Activated CD4-positive, alpha-beta T cell treated with anti-CD3 and anti-CD28 coated beads, Interleukin-2, Interleukin-4, amounts not matched to agents 100 ng/mL and 50 ng/mL, durations not matched to agents 16 hours and 8 hours (primary cell): ENCODE measurements around the gene PAK1.
A peak's percentile ranks its signal among the peaks of the same experiment; 100 is the strongest.

Source experiments
- DNase-seq: peaks from one replicate; pipeline ENCODE4 v3.0.0-alpha.2; 2020; ENCODE audit warnings: low spot score

The PAK1 gene

GRCh38 chr11:77371646-77372045 is 102.2 kb downstream of the PAK1 start:
- DNase-seq: no peak

- DNase-seq: no peak
These were observed 103.7 kb downstream of the PAK1 start for GRCh38 chr11:77370217-77370616.

GRCh38 chr11:77361184-77361583 is 112.7 kb downstream of the PAK1 start:
- no peak for DNase-seq

- DNase-seq: no peak
These were observed 114.4 kb downstream of the PAK1 start for GRCh38 chr11:77359481-77359880.

DNA sequence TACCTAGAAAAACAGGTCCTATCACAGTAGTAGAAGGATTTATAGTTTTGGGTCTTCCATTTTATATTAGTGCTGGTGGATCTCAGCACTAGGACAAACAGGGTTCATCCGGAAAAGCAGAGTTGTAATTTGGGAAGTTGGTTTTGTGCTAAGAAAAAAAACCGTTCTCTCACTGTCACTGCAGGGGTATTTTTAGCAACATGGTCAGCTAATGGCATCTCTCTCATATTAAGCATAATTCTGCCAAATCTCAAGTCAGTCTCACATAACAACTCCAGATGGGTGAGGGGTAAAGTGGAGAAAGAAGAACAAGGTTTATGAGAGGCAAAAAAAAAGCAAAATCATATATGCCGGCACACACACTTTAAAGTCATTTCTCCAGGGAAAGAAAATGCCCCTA is 120.8 kb downstream of the PAK1 start:
- DNase-seq: no peak

- DNase-seq: no peak
These were observed 122.5 kb downstream of the PAK1 start for GRCh38 chr11:77351281-77351886.

DNA sequence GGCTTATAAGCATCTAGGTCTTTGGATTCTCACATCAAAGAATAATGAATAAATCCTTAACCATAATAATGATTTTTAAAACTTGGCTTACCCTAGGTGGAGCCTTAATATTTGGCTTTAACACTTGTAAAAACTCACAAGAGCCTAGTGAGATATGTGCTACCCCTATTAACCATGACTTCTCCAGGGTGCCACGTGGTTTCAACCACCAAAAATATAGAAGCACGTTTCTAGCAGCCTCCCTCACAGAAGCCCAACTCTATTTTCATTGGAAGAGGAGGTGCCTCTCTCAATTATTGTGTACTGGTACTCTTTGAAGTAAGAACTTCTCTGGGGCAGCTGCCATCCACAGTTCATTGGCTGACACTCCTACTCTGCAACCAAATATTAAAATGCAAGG is 125.9 kb downstream of the PAK1 start:
- no peak for DNase-seq

GRCh38 chr11:77346906-77347603 is 126.8 kb downstream of the PAK1 start:
- DNase-seq: no peak

- DNase-seq: no peak
These were observed 128.3 kb downstream of the PAK1 start for GRCh38 chr11:77345621-77346020.

DNA sequence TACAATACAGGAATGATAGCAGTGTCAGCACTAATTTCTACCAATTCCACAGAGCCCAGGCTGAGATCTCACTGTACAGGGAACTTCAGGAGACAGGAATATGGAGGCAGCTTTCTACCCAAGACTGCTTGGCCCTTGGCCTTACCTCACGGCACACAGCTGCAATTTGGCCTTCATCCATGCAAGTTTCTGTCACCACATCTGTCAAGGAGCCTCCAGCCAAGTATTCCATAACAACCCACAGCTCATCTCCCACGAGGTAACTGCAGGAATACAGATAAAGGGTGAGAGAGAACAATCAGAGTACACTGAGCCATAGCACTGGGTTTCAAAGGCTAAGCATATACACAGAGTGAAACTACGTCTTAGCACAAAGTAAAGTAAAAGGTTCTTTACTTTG is 133.4 kb downstream of the PAK1 start:
- no peak for DNase-seq

GRCh38 chr11:77332259-77332658 is 141.6 kb downstream of the PAK1 start:
- DNase-seq: no peak

GRCh38 chr11:77325159-77325558 is 148.7 kb downstream of the PAK1 start:
- peak; percentile 8 for DNase-seq

GRCh38 chr11:77324508-77324907 is 149.4 kb downstream of the PAK1 start:
- DNase-seq: no peak

DNA sequence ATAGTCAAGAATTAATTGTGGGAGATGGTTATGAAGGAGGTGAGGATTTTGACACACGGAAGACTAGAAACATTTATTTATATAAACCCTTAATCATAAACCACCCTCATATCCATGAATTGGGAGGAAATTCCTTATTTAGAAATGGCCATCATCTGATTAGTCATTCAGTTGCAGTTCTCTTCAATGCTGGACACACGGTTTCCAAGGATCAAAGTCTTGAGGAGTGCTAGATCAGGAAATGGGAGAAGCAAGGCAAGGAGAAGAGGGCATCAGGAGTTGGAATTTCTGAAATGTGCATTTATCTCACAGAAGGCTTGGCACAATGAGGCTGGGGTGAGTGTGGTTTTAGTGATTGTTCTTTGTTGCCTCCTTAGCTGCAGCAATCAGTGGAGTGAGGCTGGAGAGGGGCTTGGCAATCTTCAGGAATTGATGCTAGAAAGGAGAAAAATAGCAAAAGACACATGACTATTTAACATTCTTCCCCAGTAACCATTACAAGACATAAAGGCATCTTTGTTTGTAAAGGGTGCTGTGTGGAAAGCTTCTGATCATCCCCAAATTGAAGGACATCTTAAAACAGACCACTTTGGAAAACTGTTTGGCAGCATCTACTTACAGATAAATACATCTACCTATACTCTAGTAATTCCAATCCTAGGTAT is 150.8 kb downstream of the PAK1 start:
- no peak for DNase-seq

- no peak for DNase-seq
These were observed 151.4 kb downstream of the PAK1 start for GRCh38 chr11:77322506-77322905.

- DNase-seq: no peak
These were observed 153.5 kb downstream of the PAK1 start for GRCh38 chr11:77320351-77320750.

GRCh38 chr11:77318600-77318999 is 155.3 kb downstream of the PAK1 start:
- DNase-seq: no peak

DNA sequence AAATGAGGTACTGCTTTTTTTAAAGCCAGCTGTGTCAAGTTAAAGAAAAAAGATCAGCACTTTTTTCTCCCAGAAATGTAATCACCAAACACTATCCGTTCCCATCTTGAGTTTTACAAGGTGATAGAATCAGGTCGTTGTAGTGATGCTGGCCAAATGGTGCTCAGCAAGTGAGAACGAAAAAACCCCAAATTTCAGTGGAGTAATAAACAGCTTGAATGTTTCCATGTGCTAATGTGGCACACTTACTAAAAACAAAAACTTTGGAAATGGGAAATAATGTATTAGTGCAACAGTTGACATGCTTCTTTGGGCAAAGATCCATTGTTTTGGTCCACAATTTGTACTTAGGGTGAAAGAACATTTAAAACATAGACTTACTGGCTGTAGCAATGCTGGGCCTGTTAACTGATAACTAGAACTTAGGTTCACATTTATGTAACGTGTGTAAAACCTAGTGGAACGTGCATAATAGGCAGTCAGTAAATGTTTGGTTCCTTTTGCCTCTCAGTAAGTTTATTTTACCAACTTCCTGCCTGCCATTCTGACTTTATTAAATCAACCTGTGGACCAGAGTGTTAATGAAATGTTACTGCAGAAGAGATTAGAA is 157.1 kb downstream of the PAK1 start:
- no peak for DNase-seq

DNA sequence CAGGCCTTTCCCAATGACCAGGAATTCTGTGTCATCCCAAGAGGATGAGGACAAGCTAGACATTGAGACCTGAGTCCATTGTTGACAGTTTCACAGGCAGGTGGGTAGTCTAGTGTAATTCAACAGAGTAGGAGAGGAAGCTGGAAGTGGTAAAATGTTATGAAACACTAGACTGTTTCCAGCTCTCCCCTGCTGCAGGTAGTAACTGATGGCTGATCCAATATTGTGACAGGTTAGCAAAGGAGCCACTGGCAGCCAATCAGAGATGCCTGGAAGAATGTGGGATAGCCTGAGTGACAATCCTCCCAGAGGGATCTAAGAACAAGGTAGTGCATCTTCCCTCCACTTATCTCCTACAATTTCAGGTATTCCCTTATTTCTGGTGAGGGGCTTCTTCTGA is 161.8 kb downstream of the PAK1 start:
- no peak for DNase-seq

- no peak for DNase-seq
These were observed 162.2 kb downstream of the PAK1 start for GRCh38 chr11:77311701-77312100.

GRCh38 chr11:77310721-77311120 is 163.2 kb downstream of the PAK1 start:
- no peak for DNase-seq

DNA sequence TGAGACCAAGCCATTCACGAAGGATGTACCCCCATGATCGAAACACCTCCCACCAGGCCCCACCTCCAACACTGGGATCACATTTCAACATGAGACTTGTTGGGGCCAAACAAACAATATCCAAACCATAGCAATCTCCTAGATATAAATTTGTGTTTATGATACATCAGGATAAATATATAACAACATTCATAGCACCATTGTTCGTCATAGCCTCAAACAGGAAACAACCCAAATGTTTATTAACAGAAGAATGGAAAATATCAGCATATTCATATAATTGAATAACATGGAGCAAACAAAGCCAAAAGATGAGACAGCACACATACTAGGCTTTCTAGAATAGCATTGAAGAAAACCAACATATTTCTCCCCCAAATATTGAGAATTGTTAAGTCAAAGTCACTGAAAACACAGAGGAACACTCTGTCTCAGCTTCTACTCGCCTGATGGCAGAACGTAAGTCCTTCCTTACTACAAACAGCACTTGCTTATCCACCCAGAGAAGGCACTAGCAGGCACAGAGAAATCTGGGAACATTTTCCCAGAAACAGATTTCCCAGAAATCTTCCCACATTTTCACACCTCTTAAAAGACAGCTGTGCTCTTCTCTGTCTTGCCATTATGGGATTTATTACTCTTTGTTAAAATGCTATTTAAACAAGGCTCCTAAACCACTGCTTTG is 164.4 kb downstream of the PAK1 start:
- no peak for DNase-seq

DNA sequence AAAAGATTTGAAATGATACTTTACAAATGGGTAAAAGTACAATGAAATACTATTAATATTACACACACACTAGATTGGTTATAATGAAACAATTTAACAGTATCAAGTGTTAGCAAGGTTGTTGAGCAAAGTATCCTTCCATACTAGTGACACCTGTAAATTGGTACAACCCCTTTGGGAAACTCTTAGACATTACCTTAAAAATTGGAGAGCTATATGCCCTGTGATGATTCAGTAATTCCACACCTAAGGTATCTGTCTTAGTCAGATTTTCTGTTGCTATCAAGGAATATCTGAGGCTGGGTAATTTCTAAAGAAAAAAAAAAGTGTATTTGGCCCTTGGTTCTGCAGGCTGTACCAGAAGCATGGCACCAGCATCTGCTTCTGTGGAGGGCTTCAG is 165.1 kb downstream of the PAK1 start:
- no peak for DNase-seq
